HG02798 (cell line): ENCODE measurements around the gene GNAQ.

Experiments used
- ATAC-seq: cut with Tn5 transposase; IDR thresholded peaks from one replicate; pipeline ENCODE4 v1.9.1; 2021; ENCODE audit warnings: mild to moderate bottlenecking; ENCODE audit not compliant: unreplicated experiment, poor library complexity

Gene GNAQ

GRCh38 chr9:77980622-77981021, 51.0 kb downstream of the GNAQ start:
- ATAC-seq: no peak

- no peak for ATAC-seq
Observed at GRCh38 chr9:77978086-77978781, 53.4 kb downstream of the GNAQ start.

GRCh38 chr9:77977210-77977611, 54.4 kb downstream of the GNAQ start:
- ATAC-seq: no peak

GRCh38 chr9:77975806-77976205, 55.8 kb downstream of the GNAQ start:
- ATAC-seq: no peak

GRCh38 chr9:77975036-77975435, 56.6 kb downstream of the GNAQ start:
- ATAC-seq: no peak

DNA sequence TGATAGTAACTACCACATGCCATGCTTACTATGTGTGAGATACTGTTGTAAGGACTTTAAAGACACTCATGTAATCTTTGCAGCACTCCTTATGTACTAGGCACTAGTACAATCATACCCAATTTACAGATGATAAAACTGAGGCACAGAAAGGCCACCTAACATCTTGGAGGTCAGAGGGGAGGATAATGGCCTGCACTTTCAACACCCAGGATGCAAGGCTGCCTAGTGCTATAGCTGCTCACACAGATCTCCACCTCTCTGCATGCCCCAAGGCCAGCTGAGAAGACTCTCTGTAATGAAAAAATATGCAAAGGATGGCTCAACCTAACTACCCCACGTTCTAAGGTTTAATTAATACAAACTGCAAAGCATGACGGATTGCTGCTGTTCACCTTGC, 57.2 kb downstream of the GNAQ start:
- ATAC-seq: no peak

DNA sequence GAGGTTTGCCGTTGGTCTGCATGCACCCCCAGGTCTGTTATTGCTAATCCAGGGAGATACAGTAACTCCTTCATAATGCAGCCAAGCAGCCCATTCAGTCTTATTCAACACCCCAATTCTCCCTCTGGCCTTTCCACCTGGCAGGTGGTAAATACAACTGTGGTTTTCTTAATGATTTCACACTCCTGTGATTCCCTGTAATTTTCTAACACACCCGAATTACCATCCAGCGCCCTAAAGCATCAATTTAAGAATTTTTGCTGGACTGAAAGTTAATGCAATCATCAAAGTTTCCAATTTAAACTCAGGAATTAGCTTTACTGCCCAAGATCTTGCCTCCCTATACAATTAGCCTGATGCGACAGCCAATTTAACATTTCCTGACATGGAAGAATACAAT, 62.5 kb downstream of the GNAQ start:
- ATAC-seq: no peak

- ATAC-seq: no peak
Observed at GRCh38 chr9:77968506-77968905, 63.1 kb downstream of the GNAQ start.

- ATAC-seq: no peak
Observed at GRCh38 chr9:77966718-77967117, 64.9 kb downstream of the GNAQ start.

- ATAC-seq: no peak
Observed at GRCh38 chr9:77965445-77966123, 66.0 kb downstream of the GNAQ start.

- no peak for ATAC-seq
Observed at GRCh38 chr9:77964258-77964657, 67.4 kb downstream of the GNAQ start.

DNA sequence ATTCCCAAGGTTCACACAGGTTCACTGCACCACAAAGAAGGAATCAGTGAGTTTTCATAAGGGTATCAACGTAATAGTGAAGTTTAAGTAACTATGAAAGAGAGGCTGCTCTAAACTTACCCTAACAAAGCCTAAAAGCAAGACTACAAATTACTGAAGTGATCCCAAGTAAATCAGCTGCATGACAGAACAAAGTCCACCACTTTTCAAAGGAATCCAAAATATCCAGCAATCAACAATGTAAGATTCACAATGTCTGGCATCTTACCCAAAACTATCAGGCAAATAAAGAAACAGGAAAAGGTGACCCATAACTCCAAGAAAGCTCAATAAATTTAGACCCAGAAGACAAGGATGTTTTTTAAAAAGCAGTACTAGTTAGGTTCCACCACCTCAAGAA, 70.1 kb downstream of the GNAQ start:
- no peak for ATAC-seq

GRCh38 chr9:77960356-77961153, 71.1 kb downstream of the GNAQ start:
- ATAC-seq: no peak

DNA sequence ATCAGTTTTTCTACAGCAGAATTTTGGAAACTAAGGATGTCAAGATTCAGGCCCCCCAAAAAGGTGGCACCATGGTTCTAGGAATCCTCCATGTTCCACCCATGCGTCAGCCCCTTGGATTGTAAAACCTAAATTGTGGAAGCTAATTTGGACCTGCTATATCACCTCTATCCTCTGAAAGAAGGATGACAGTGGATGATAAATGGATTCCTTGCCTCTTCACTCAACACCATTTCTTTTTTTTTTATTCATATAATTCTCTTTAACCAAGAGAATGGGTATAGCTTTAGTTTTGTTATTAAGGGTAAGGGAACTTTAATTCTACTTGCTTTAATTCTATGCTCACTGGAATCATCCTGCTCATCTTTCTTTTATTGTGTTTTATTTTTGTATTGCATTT, 71.8 kb downstream of the GNAQ start:
- no peak for ATAC-seq

DNA sequence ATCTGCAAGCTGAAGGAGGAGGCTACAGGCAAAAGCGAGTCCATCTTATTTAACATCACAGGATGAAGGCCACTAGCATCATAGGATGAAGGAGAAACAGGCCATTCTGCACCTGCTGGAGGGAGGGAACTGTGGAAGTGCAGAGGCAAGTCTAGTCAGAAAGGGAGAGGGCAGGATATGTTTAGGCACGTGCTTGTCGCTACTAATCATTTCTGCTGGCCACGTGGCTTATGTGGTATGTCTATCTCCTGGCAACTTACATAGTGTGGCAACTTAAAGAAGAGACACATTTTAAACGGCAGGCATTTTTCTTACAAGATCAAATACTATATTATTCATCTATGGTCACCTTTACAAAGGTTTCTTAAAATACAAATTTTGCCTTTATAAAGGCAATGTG, 74.0 kb downstream of the GNAQ start:
- no peak for ATAC-seq

GRCh38 chr9:77956555-77956954, 75.1 kb downstream of the GNAQ start:
- ATAC-seq: no peak

DNA sequence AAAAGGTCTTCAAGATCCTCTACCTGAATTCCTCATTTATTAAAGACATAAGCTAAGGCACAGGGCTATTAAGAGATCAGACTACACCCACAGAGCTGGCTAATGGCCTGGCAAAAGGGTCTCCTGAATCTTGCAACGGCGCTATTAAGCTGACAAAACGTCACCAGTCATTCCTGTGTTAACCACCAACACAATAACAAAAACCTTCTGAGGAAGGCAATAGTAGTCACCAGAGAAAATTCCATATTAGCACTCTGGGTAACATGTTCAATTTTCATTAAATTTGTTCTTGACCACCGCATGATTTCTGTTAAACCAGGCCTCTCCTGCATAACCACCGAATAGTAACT, 77.0 kb downstream of the GNAQ start:
- no peak for ATAC-seq

- no peak for ATAC-seq
Observed at GRCh38 chr9:77954013-77954665, 77.5 kb downstream of the GNAQ start.

- ATAC-seq: no peak
Observed at GRCh38 chr9:77953590-77953989, 78.0 kb downstream of the GNAQ start.

DNA sequence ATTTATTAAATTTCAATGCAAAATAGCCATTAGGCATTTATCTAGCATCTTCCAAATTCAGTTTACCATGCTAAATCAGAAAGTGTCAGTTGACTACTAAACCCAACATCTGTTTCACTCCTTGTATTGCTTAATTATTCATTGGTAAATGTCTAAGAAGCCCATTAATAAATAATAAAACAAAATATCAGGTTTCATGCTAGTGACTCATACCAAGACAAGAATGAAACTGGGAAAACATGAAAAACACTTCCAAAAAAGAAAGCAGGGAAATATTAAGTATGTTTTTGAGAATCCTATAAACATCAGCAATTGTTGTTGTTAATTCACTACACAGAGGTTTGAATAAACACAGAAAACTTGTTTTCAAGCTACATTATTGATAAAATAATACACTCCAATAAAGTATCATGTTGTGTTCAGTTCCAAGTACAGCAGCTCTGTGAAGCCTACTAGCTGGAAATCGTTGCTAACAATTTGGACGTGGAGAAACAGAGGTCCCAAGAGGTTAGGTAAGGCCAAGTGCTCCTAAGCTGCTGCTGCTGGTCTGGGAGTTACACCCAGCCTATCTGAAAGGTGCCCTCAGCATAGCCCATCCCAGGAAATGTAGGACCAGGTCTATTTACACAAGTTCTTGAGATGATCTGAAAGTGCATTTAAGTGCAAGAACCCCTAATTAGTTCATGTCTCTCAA, 78.8 kb downstream of the GNAQ start:
- ATAC-seq: no peak
